DOHH2 (cell line): ENCODE measurements around the gene AGER.

Experiments used
- H3F3A ChIP-seq: fragments of 200-600 bp; sonication (generic), shearing (Covaris generic); 2 replicates; pipeline ENCODE4 v1.6.0; 2016; ENCODE audit warnings: antibody characterized with exemption, mild to moderate bottlenecking; ENCODE audit not compliant: control insufficient read depth, insufficient read depth
- H3K27ac ChIP-seq: fragments of 200-600 bp; sonication (generic); 2 replicates; pipeline ENCODE4 v1.5.1; 2014; ENCODE audit warnings: low read depth, mild to moderate bottlenecking, low read length, moderate library complexity
- H3K27me3 ChIP-seq: fragments of 200-600 bp; sonication (generic); 2 replicates; pipeline ENCODE4 v1.6.1; 2014; ENCODE audit warnings: mild to moderate bottlenecking, low read length, mixed read lengths; ENCODE audit not compliant: control insufficient read depth
- H3K36me3 ChIP-seq: fragments of 200-600 bp; sonication (generic); 2 replicates; pipeline ENCODE4 v1.6.1; 2014; ENCODE audit warnings: mild to moderate bottlenecking, low read length, moderate library complexity, mixed read lengths; ENCODE audit not compliant: control insufficient read depth
- H3K4me1 ChIP-seq: fragments of 200-600 bp; sonication (generic); 2 replicates; pipeline ENCODE4 v1.6.1; 2014; ENCODE audit warnings: mild to moderate bottlenecking, low read length, mixed read lengths; ENCODE audit not compliant: control insufficient read depth
- H3K4me2 ChIP-seq: fragments of 200-600 bp; sonication (generic); 2 replicates; pipeline ENCODE4 v1.6.0; 2014; ENCODE audit warnings: mild to moderate bottlenecking, low read length, moderate library complexity
- H3K4me3 ChIP-seq: fragments of 200-600 bp; sonication (generic); 2 replicates; pipeline ENCODE4 v1.5.1; 2014; ENCODE audit warnings: mild to moderate bottlenecking, low read length, mixed read lengths
- H3K79me2 ChIP-seq: fragments of 200-600 bp; sonication (generic); 2 replicates; pipeline ENCODE4 v1.6.1; 2014; ENCODE audit warnings: mild to moderate bottlenecking, low read length, mixed read lengths; ENCODE audit not compliant: control insufficient read depth
- H3K9me2 ChIP-seq: fragments of 200-600 bp; sonication (generic); replicated peaks from 2 replicates; pipeline ENCODE4 v1.6.1; 2014; ENCODE audit warnings: mild to moderate bottlenecking, low read length, mixed read lengths; ENCODE audit not compliant: control insufficient read depth
- H3K9me3 ChIP-seq: fragments of 200-600 bp; sonication (generic); 2 replicates; pipeline ENCODE4 v1.6.1; 2014; ENCODE audit warnings: antibody characterized with exemption, low read length, mixed read lengths; ENCODE audit not compliant: control insufficient read depth, insufficient read depth
- H4K20me1 ChIP-seq: fragments of 200-600 bp; sonication (generic); 2 replicates; pipeline ENCODE4 v1.6.0; 2014; ENCODE audit warnings: low read depth, mild to moderate bottlenecking, antibody characterized with exemption, low read length, moderate library complexity; ENCODE audit not compliant: control insufficient read depth, insufficient read depth
- CTCF ChIP-seq: fragments of 200-600 bp; sonication (generic); IDR thresholded peaks from one replicate; pipeline ENCODE4 v1.5.1; 2014; ENCODE audit warnings: antibody characterized with exemption, mild to moderate bottlenecking, low read depth, low read length; ENCODE audit not compliant: poor library complexity, severe bottlenecking
- EZH2phosphoT487 ChIP-seq: fragments of 200-600 bp; sonication (generic); IDR thresholded peaks from 2 replicates; pipeline ENCODE4 v1.6.1; 2017; ENCODE audit warnings: borderline replicate concordance, mild to moderate bottlenecking, antibody characterized with exemption, low read length, moderate library complexity, mixed read lengths

Gene AGER

GRCh38 chr6:32184084-32184640, at the start of gene AGER:
TSS of gene AGER (minus strand) at chr6:32184253. CDS start at chr6:32184222, 31 bp downstream.
- Histone ChIP-seq H3K4me3 (no peak within 1 kb of the TSS), H3K27ac (no peak within 1 kb of the TSS), H3K9me3 (no peaks in the 10 kb centered on the region), H3F3A (peaks cover 4% of the 10 kb centered on the region; the same call in 1 of the 2 replicates), H3K79me2 (peaks cover 38% of the 10 kb centered on the region), H3K9me2 (no peaks in the 10 kb centered on the region), H3K27me3 (no peaks in the 10 kb centered on the region), H3K36me3 (peaks cover 78% of the 10 kb centered on the region), H3K4me1 (peaks cover 47% of the 10 kb centered on the region), H3K4me2 (no peak within 1 kb of the TSS), H4K20me1 (no peaks in the 10 kb centered on the region)
- TF ChIP-seq EZH2phosphoT487: no peak
- no peak for TF ChIP-seq CTCF

GRCh38 chr6:32226434-32226833, 42.4 kb upstream of the AGER start:
- H3K4me1 ChIP-seq: peaks cover 48% of the 10 kb centered on the region

GRCh38 chr6:32224696-32225095, 40.6 kb upstream of the AGER start:
- Histone ChIP-seq H3F3A (no peaks in the 10 kb centered on the region), H3K27ac (no peak overlapping the region), H3K9me2 (no peaks in the 10 kb centered on the region), H3K79me2 (no peaks in the 10 kb centered on the region), H3K27me3 (no peaks in the 10 kb centered on the region), H3K4me1 (peaks cover 49% of the 10 kb centered on the region), H3K36me3 (no peaks in the 10 kb centered on the region), H4K20me1 (no peaks in the 10 kb centered on the region), H3K9me3 (no peaks in the 10 kb centered on the region), H3K4me3 (no peak overlapping the region), H3K4me2 (no peak overlapping the region)
- TF ChIP-seq CTCF (no peak), EZH2phosphoT487 (no peak)

More at GRCh38 chr6:32226434-32226833, 42.4 kb upstream of the AGER start:
- Histone ChIP-seq H3K9me3 (no peaks in the 10 kb centered on the region), H3K4me2 (no peak overlapping the region), H3K36me3 (no peaks in the 10 kb centered on the region), H3K79me2 (no peaks in the 10 kb centered on the region), H3K27me3 (no peaks in the 10 kb centered on the region), H3K27ac (no peak overlapping the region), H4K20me1 (no peaks in the 10 kb centered on the region), H3F3A (no peaks in the 10 kb centered on the region), H3K9me2 (no peaks in the 10 kb centered on the region), H3K4me3 (no peak overlapping the region)
- TF ChIP-seq CTCF (no peak), EZH2phosphoT487 (no peak)
